Subcutaneous adipose tissue (tissue), 4 donors: ENCODE results near the gene MIA. TPM values are rescaled to one million over a fixed set of nuclear protein-coding genes. Genes with fewer than 3 reads are reported as not detected.

Experiments used
- total RNA-seq, 4 donors: library from RNA; depleted of rRNA; stranded (reverse); fragments of >200 nt; gene quantifications; one replicate each; pipeline ENCODE4 v1.1.0, GENCODE V29; 2016
- TF ChIP-seq, protein P1 (sequence below): fragments of 450-650 bp; IDR thresholded peaks from one replicate; pipeline ENCODE4 v1.5.1; 2016; ENCODE audit warnings: low read depth, mild to moderate bottlenecking, control low read depth, antibody characterized with exemption, moderate library complexity

The MIA gene
- total RNA-seq, 4 donors from 2014 or later: not detected

DNA sequence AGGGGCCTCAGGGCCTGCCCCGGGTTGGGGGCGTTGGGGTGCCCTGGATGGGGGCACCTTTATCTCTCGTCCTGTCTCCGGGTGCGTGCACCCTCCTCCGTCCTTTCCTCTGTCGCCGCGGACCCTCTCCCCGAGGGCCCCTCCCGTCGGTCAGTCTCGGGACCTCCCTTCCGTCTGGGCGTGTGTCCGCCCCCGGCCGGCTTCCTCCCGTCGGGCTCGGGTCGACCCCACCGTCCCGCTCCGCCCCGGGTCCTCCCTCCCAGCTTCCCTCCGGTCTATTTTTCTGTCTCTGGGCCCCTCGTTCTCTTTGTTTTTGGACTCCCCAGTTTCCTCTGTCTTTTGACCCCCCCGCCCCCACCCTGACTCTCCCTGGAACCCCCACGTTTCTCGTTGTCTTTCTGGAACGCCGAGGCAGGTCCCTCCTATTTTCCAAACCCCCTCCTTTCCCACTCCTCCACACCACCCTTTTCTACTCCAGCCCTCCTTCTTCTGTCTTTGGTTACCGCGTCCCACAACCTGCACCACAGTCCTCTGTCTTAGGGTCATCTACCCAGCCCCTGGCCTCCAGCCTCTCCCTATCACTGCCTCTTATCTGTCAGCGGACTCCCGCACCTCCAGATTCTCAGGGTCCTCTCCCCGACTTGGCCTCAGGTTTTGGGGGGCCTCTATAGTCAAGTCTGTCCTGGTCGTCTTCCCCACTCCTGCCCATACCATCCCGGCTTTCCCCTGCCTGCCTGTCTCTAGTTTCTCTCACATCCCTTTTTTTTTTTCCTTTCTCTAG, 24.4 kb downstream of the MIA start:
- TF ChIP-seq, protein P1, sequence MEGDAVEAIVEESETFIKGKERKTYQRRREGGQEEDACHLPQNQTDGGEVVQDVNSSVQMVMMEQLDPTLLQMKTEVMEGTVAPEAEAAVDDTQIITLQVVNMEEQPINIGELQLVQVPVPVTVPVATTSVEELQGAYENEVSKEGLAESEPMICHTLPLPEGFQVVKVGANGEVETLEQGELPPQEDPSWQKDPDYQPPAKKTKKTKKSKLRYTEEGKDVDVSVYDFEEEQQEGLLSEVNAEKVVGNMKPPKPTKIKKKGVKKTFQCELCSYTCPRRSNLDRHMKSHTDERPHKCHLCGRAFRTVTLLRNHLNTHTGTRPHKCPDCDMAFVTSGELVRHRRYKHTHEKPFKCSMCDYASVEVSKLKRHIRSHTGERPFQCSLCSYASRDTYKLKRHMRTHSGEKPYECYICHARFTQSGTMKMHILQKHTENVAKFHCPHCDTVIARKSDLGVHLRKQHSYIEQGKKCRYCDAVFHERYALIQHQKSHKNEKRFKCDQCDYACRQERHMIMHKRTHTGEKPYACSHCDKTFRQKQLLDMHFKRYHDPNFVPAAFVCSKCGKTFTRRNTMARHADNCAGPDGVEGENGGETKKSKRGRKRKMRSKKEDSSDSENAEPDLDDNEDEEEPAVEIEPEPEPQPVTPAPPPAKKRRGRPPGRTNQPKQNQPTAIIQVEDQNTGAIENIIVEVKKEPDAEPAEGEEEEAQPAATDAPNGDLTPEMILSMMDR: no peak

DNA sequence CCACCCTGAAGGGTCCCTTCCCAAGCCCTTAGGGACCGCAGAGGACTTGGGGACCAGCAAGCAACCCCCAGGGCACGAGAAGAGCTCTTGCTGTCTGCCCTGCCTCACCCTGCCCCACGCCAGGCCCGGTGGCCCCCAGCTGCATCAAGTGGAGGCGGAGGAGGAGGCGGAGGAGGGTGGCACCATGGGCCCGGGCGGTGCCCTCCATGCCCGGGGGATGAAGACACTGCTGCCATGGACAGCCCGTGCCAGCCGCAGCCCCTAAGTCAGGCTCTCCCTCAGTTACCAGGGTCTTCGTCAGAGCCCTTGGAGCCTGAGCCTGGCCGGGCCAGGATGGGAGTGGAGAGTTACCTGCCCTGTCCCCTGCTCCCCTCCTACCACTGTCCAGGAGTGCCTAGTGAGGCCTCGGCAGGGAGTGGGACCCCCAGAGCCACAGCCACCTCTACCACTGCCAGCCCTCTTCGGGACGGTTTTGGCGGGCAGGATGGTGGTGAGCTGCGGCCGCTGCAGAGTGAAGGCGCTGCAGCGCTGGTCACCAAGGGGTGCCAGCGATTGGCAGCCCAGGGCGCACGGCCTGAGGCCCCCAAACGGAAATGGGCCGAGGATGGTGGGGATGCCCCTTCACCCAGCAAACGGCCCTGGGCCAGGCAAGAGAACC, 25.1 kb downstream of the MIA start:
- TF ChIP-seq, protein P1: no peak

DNA sequence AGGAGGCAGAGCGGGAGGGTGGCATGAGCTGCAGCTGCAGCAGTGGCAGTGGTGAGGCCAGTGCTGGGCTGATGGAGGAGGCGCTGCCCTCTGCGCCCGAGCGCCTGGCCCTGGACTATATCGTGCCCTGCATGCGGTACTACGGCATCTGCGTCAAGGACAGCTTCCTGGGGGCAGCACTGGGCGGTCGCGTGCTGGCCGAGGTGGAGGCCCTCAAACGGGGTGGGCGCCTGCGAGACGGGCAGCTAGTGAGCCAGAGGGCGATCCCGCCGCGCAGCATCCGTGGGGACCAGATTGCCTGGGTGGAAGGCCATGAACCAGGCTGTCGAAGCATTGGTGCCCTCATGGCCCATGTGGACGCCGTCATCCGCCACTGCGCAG, 25.7 kb downstream of the MIA start:
- TF ChIP-seq, protein P1: no peak

DNA sequence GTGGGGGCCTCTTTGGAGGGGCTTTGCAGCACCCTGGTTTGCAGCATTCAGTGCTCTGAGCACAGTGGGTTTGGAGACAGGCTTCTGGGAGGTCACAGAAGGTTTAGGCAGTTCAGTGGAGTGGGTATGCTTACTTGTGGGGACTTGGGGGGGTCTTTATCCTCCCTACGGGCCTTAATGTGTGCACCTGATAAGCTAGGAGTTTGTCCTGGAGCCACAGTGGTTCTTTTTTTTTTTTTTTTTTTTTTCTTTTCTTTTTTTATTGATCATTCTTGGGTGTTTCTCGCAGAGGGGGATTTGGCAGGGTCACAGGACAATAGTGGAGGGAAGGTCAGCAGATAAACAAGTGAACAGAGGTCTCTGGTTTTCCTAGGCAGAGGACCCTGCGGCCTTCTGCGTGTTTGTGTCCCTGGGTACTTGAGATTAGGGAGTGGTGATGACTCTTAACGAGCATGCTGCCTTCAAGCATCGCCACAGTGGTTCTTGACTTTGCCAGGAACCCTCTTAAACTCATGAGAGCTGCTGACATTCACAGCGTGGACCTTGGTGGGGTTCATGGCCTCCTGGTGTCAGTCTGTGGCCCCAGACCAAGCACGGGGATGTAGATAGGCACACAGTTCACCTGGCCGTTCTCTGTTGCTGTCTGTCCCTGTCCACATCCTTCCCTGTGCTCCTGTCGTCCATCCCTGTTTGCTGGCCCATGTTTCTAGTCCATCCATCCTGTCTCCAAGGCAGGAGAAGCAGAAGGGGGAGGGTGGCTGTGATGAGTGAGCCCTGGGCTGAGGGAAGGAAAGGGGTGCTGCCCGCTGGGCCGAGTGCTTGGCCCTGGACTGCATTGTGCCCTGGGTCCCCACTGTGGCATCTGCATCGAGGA, 26.3 kb downstream of the MIA start:
- TF ChIP-seq, protein P1: no peak

DNA sequence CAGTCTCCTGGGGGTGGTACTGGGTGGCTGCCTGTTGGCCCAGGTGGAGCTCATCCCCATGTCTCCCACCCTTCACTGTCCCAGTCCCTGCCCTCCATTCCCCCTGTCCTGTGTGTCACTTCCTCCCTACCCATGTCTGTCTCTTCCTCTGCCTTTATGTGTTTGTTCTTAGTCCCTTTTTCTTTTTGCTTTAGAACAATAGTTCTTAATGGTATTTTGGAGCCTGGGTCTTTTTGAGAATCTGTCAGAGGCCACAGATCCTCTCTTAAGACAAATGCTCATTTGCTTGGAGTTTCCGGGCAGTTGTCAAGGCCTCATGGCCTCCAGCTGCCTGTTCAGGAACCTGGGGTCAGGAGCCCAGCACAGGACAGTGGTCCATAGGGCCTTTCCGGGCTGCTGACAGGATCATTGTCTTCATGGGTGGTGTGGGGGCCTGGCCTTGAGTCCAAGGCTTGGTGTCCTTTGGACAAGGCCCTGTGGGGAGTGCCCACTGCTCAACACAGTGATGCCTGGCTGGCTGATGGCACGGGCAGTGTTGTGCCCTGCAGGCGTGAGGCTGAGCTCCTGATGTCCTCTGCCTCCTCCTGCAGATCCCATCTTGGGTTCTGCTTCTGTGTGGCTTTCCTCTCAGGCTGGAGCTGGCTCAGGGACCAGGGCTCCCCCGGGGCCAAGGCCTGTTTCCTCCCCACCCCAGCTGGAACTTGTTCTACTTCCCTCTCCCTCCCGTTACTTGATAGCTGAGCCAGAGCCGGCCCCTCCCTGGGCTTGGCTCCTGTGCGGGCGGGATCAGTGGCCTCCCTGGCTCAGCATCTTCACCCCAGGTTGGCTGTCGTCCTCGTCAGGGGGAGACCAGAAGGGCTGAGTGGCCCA, 27.2 kb downstream of the MIA start:
- TF ChIP-seq, protein P1: no peak

DNA sequence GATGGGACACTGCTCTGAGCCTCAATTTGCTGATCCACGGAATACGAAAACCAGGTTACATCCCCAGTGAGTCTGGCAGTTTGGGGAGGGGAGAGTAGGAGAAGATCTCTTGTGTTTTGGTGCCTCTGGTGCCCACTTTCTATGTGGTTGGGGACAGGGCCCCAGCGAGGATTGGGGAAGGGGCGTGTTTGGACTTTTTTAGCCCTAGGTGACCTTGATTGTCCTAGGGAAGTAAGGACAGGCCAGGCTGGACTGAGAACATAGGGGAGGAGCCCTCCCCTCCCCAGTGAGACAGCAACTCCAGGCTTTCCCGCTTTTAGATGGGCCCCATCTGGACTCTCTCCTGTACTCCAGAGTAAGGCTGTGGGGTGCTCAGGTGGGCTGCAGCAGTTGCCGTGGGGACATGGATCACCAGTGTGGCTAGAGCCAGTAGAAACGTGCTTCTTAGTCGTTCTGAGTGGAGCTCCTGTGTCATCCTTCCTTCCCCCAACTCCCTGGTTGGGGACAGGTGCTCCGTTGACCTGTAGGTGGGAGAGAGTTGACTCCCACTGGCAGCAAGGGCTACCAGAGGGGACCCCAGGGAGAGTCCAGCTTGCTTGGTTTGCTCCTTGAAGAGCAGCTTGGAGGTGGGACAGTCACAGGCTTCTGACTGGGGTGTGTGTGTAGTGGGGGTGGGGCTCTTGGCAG, 28.0 kb downstream of the MIA start:
- TF ChIP-seq, protein P1: no peak
